IPS DF 4.7 (cell line): Measurements from ENCODE around the gene BHMT.
"Not testable (repeated sequence)": the region's sequence is repeated elsewhere in the genome, so short reads cannot be mapped to it uniquely, and the experiment has no call there.

ENCODE experiments used
- DNase-seq: peaks from one replicate; pipeline ENCODE4 v3.0.0-alpha.2; 2013; ENCODE audit warnings: low spot score; ENCODE audit errors: extremely low read depth

The BHMT gene

DNA sequence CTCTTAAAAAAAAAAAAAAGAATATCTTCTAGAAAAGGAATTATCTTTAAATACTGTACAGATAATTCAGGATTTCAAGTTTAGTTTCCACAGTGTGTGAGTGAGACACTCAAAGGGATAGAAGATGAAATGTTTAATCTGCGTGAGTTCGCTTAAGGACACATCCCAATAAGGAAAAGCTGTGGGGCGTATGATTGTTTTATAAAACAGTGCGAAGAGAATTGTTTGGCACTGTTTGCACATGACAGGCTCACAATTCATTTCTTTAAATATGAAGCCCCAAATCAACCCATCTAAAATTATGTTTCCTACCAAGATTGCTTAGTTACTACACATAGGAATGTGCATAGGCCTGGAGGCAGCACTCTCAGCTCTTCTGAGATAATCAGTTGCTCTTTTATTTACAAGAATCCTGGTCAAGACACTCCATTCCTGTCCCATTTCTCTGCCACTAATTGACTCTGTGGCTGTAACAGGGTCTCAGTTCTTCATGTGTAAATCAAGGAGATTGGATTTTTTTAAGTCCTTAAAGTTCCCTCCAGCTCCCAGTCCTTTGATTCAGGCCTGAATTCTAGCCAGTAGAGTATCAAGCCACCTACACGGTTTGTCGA, 60.1 kb downstream of the BHMT start:
- DNase-seq, result no peak

DNA sequence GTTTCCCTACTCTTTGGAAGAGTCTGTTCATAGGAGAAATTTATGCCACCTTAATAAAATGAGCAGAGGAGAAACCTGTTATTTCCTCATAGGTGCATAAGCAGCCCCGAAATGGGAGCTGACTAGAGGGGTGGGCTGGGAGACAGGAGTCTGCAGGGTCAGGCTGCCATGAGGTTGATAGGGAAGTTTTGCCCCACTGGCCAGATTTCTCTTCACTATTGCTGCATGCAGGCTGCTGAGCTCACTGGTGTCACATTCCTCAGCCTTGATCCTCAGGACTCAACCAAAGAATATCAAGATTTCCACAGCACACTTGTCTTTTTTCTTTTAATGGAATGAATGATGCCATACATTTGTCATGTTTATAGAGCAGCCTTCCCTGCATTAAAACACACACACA, 60.7 kb downstream of the BHMT start:
- DNase-seq, result no peak

DNA sequence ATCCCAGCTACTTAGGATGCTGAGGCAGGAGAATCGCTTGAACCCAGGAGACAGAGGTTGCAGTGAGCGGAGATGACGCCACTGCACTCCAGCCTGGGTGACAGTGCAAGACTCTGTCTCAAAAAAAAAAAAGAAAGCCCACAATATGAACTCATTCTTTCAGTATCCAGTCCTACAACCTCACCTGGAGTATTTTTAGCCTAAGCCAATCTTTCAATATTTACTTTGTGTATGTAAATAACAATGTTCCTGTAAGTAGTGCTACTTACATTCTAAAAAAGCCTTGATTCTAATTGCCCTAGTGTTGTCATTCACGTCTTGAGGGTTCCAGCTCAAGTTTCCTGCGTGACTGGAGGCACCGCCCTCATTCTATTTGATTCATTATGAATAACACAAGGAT, 62.0 kb downstream of the BHMT start:
- DNase-seq, result no peak

DNA sequence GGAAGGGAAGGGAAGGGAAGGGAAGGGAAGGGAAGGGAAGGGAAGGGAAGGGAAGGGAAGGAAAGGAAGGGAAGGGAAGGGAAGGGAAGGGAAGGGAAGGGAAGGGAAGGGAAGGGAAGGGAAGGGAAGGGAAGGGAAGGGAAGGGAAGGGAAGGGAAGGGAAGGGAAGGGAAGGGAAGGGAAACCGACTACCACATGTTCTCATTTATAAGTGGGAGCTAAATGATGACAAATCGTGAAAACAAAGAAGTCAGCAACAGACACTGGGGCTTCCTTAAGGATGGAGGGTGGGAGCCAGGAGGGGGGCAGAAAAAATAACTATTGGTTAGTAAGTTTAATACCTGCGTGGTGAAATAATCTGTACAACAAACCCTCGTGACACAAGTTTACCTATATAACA, 68.8 kb downstream of the BHMT start:
- not testable (repeated sequence) for DNase-seq

DNA sequence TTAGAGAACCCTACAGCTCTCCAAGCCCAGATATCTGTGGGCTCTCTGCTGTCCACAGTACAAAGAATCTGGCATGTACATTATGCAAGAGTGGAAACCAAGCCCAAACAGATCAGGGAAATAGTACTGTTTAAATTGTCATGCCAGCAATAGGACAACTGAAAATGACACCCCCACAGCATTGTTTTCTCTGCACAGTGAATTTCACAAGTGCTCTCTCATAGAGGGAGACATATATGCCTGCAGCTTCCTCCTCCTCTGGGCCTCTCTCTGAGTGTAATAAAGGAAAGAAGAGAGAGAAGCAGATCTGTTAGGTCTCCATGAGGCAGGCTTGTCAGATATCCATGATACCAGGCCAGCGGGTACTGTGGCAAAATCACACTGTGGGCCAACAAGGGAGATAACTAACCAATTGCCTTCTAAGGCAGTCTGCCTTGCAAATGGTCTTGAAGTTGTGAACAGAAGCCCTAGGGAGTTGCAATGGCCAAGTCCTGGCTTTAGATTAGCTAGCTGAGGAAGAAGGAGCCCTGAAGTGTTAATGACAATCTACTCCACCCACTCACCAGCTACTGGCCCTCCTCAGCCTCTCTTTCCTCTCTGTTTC, 69.9 kb downstream of the BHMT start:
- DNase-seq, result no peak
